HG03378 (cell line): ENCODE data around the gene EXOC1L.

Experiments used
- ATAC-seq: cut with Tn5 transposase; IDR thresholded peaks from one replicate; pipeline ENCODE4 v1.9.1; 2021; ENCODE audit warnings: mild to moderate bottlenecking, moderate library complexity; ENCODE audit not compliant: unreplicated experiment

The EXOC1L gene, protein sequence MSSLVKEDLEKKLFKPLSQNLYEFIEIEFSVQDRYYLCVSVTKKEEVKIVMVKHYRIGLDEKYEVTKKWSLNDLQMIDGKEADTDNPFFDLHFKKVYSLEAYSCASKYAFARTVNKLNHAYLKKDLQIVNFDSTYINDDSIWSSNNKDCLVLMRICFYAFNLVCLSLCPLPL

DNA sequence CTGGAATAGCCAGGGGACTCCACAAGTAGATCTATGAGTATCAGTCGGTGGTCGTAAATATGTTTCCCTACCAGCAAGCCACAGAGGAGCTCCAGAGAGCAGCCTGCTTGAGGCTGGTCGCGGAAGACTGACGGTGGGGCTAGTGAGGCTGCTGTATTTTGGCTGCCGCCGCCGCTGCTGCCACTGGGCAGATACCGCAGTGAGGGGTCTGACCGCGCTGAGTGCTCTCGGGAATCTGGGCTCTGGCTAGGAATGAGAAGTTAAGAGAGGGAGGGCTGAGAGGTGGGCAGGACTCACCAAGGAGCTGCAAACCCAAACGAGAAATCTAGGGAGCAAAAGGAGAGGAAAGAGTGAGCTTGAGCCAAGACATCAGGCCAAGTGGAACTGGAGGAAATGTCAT lies at the start of gene EXOC1L:
TSS of gene EXOC1L (plus strand) at position 157 of the 400 bp plus-strand sequence. CDS start at position 394, 237 bp downstream.
- no peak for ATAC-seq

DNA sequence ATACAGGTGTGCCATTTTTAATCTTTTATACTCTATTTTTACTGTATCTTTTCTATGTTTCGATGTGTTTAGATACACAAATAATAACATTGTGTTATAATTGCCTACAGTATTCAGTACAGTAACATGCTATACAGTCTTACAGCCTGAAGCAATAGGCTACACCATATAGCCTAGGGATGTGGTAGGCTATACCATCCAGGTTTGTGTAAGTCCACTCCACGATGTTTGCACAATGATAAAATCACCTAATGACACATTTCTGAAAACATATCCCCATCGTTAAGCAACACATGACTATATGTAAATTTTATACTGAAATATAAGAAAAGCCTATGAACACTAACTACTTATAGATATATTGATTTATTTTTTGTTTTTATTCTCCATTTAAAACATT lies 48.9 kb upstream of the EXOC1L start:
- no peak for ATAC-seq

DNA sequence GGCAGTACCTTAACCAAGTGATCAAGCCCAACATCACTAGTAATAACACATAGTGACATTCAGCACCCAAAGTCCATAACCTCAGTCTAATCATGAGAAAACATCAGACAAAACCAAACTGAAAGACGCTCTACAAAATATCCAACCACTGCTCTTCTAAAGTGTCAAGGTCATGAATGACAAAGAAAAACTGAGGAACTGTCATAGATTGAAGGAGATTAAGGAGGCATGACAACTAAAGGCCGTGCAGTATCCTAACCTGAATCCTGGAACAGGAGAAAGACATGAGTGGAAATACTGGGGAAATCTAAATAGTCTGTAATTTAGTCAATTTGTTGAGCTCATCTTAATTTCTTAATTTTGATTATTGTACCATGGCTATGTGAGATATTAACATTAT lies 38.2 kb upstream of the EXOC1L start:
- no peak for ATAC-seq

DNA sequence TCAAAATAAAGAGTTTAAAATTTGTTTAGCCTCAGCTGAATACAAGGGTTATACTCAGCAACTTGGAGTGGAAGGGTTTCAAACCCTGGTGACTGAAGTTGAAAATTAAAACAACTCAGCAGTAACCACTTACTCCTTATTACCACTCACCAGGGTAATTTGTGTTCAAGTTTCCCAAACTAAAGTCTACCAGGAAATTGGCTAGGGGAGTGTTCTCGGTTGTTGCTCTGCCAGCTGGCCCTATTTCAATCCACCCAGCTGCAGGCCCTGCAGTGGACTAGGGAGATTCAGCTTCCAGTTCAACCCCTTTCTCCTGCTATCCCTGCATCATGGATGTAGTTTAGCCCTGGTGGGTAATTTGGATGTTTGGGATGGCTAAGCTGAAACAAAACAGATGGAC lies 37.8 kb upstream of the EXOC1L start:
- no peak for ATAC-seq

DNA sequence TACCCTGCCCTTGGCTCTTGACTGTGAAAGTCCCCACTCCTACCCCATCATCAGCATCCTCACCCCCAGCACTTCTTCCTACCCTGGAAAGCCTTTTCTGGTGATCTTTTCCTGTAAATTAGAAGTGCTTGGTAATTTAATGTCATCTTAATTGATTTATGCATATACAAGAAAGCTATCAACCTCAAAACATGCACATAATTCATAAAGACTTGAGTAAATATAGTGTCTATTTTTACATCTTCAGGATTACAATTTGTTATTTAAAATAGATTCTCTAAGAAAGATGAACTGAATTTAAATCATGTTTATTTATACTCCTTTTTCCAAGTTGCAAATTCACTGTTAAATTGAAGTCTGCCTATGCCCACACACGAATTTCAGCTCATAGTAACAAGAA lies 36.0 kb upstream of the EXOC1L start:
- no peak for ATAC-seq

DNA sequence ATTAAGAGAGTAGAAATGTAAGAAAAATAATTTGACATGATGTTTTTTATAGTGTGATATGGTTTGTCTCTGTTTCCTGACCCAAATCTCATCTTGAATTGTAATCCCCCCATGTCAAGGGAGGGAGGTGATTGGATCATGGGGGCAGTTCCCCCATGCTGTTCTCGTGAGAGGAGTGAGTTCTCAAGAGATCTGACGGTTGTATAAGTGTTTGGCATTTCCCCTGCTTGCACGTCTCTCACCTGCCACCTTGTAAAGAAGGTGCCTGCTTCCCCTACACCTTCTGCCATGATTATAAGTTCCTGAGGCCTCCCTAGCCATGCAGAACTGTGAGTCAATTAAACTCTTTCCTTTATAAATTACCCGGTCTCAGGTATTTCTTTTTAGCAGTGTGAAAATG lies 34.8 kb upstream of the EXOC1L start:
- ATAC-seq = no peak

DNA sequence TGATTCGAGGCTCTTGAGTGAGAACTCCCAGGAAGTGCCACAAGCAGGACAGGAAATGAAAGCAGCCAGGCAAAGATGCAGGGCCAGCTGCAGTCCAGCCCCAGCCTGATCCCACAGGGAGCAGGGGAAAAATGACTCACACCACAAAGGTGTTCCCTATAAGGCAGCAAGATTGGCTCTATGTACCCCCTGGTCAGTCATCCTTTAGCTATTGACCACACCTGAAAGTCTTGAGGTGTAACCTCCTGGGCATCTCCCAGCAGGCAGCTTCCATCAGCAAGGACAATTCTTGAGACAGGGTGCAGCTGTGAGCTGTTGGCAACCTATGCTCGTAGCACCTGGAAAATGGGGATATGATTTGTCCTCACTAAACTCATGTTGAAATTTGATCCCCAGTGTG lies 27.9 kb upstream of the EXOC1L start:
- no peak for ATAC-seq

DNA sequence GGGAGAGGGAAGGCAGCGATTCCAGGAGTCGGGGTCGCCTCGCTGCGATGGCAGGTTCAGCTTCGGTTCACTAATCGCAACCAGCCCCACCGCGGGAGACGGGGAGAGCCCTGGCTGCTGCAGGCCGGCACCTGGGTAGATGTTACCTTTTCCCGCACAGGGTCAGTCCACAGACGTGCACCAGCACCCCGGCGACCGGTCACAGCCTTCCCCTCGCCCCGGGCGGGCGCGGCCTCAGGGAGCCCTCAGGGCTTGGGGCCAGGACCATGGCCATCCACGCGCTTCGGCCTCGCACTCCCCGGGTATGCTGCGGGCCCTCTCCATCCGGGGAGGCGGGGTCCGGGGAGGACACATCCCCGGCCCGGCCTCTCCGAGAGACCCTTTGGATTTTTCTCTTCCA lies 26.1 kb upstream of the EXOC1L start:
- no peak for ATAC-seq

DNA sequence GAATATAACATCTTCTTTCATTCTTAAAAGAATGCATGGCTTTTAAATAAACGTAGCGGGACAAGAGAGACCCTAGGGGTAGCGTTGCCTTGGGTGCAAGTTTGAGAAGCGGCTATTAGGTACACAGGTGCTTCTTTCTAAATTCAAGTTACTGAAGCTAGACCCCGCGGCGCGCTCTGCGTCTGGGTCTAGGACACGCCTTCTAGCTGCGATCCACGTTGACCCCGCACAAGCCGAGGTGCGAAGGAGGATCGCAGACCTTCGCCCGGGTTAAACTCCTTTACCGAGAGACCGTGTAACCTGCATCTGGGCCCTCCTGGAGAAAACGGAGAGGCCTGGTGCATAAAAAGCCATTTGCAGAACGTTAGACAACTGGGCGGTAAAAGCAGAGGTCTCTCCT lies 25.5 kb upstream of the EXOC1L start:
- ATAC-seq = no peak

DNA sequence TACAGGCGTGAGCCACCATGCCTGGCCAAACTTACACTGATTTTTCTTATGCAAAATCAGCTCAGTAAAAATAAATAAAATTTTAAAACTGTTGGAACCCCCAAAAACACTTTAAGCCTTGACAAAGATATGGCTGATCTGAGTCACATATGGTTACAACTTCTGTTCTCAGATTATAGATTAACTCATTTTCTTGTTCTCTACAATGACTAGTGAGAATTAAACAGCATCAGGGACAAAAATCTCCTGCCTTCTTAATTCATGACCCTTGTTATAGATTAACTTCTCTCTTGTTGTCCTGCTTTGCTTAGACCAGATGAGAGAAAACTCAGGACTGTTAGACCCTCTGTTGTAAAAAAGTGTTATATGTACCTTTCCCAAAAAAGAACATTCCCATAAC lies 24.2 kb upstream of the EXOC1L start:
- peak; percentile 75 for ATAC-seq

DNA sequence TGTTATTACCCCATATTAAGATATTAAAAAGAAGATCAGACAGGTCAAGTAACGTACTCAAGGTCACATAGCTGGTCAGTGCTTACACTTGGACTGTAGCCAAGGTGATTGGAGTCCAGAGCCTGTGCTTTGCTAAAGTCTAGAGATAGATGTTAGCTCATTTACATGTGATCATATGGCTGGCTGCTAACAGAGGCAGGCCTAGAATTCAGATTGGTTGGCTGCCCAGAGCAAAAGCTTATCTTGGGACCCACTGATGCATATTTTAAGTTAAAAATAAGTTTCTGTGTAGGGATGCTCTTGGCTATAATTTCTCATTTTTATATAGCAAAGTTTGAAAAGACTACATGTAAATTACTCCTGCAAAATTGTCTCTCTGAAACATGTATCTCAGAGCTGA lies 18.1 kb upstream of the EXOC1L start:
- ATAC-seq = no peak

DNA sequence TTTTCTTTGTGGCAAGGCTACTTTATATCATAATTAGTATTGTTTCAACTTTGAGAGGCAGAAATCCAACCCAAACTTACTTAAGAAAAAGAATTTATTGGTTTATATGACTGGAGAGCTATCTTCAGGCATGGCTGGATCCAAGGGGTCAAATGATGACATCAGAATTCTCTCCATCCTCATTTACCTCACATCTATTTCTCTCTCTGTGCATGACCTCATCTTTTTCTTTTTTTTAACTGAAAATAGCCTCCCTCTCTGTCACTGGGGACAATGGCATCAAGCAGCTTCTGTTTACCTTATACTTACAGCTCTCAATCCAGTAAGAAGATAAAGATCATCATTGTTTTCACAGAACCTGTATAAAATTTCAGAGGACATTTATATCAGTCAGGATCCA lies 12.0 kb upstream of the EXOC1L start:
- ATAC-seq = no peak

DNA sequence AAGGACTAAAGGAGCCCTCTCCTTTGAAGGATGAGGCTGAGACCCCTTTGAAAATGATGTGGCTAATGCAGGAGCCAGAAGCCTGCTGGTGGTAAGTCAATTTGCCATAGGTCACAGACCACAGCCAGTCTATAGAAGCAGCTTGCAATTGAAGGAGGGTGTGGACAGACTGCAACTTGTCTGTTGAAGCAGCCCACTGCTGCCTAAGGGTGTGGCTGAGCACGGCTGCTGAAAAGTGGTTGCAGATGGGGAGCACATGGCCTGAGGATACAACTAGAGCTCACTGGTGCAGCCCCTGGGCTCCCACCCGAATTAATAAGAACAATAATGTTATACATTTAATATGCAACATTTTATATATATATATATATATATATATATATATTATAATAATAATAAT lies 11.4 kb upstream of the EXOC1L start:
- no peak for ATAC-seq

DNA sequence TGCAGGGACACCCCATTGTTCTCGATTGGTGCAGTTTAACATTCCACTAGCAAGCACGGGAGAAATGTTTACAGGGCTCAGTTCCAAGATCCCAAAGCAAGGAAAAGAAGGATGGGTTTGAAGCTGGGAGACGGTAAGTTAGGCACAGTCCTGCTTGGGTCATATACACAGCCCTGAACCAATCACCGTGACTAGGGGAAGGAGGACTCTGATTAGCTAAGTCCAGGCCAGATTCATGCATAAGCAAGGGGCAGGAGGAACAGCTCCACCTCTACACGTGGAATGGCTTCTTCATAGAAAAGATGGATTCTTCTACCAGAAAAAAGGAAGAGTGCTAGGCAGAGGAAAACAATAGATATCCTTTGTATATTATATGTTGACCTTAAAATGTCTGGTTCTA lies 11.0 kb upstream of the EXOC1L start:
- ATAC-seq = no peak

DNA sequence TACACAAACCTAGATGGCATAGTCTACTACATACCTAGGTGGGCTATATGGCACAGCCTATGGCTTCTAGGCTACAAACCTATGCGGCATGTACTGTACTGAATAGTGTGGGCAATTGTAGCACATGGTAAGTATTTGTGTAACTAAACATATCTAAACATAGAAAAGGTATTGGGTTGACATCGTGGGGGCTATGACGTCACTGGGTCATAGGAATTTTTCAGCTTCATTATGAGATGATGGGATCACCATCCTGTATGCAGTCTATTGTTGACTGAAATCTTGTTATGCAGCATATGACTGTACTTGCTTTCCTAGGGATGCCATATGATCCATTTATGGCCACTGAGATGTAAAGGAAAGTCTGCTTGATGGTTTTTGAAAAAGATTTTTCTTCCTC lies 1.9 kb upstream of the EXOC1L start:
- no peak for ATAC-seq

DNA sequence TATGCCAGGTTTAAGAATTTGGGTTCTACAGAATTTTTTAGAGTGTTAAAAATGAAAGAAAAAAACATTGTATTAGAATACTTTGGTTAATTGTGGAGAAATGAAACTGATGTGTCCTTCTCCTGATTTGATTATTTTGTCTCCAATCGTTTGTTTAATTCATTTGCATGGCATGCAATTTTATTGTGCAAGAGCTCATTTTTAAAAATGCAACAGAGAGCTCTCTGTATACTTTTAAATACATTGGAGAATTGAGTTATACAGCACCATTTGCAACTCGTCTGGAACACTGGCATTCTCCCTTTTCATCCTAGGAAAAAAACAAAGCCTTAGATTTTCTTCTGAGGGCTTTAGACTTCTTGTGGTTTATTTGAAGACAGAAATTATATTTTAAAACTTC lies 689 bp downstream of the EXOC1L start:
- no peak for ATAC-seq

DNA sequence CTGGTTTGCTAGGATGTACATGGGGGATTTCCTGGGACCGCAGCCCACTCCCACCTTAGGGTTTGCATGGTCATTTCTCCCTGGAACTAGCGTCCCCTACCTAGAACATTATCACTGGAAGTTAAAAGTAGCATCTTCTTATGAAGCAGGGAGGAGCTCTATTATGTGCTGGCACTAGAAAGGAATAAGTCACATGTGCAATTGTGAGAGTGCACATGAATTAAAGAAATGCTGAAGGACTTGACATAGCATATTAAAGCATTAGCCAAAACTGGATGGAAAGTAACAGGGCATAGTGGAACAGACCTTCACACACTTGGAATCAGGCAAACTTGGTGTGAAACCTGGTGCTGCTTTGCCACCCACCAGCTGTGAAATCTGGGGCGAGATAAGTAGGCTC lies 2.7 kb downstream of the EXOC1L start:
- no peak for ATAC-seq

DNA sequence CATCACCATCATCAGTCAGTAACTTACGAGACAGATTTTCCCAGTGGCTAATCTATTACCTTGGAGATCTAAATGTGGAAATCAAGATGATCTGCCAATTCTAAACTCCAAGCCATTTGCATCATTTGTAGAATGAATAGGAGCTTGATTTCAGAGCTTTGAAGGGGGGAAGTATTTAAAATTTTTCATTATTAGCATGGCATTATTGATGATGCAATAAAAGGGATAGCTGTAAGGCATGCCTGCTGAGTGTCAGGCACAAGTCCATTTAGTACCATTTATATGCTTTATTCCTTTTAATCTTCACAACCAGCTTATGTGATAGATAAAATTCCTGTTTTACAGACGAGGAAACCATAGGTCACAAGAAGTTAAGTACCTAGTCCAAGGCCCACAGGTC lies 5.3 kb downstream of the EXOC1L start:
- ATAC-seq = no peak

DNA sequence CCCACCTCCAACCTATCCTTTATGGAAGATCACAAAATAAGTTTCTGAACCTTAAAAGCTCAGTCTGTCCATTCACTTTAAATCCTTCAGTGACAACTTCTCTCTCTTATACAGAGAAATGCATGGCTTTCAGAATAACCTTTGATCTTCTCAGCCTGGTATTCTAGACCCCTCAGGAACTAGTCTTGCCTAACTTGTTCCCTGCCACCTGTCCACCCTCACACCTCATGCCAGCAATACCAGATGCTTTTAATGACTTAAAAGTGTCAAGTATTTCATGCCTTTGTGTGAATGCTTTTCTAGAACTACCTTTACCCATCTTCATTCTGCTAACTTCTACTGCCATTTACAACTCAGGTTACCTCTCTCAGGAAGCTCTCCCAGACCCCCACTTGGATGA lies 7.4 kb downstream of the EXOC1L start:
- no peak for ATAC-seq

DNA sequence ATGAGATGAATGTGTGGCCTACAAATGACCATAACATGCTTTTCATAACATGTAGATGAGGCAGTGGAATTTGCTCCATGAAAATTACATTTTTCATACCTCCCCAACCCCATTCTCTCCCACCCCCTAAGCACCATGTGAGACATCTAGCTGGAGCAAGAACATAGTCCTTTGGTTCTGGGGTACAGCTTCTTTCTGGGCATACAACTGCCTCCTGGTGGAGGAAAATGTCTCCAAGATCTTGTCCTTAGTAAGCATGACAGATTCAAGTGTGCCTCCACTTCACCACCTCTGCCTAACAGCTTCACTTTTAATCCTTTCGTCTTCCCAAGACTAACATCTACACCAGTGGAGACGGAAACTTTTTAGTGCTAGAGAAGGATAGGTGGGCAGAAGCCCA lies 8.0 kb downstream of the EXOC1L start:
- ATAC-seq = no peak

DNA sequence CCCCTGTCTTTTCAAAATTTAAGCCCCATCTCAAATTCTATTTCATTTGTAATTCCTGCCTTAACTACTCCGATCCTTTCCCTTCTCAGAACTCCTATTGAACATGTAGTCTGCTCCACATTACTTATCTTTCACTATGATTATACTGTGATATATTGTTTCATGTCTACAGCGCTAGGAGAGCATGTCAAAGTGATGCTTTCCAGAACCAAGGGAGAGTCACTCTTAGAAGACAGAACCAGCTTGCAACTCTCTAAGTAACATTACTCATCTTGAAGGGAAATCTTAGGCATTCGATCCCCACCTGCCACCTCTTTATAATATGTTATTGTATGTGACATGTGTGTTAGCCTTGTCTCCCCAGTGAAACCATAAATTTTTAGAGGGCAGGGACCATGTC lies 10.5 kb downstream of the EXOC1L start:
- no peak for ATAC-seq

DNA sequence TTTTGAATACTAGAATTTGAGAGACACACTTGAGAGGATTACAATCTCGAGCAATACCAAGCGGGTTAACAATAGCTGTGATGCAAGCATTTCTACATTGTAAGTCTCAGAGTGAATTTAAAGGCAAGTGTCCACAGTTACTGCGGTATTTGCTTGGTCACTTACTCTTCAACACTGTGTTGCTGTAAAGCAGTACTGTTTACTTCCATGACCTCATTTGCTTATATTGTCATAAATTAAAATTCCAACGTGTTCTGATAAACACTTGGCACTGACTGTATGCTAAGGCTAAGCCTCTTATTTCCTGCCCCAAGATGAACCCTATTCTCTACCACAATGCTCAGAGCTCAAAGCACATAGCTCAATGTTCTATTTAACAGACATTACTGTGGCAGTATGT lies 11.1 kb downstream of the EXOC1L start:
- ATAC-seq = no peak

DNA sequence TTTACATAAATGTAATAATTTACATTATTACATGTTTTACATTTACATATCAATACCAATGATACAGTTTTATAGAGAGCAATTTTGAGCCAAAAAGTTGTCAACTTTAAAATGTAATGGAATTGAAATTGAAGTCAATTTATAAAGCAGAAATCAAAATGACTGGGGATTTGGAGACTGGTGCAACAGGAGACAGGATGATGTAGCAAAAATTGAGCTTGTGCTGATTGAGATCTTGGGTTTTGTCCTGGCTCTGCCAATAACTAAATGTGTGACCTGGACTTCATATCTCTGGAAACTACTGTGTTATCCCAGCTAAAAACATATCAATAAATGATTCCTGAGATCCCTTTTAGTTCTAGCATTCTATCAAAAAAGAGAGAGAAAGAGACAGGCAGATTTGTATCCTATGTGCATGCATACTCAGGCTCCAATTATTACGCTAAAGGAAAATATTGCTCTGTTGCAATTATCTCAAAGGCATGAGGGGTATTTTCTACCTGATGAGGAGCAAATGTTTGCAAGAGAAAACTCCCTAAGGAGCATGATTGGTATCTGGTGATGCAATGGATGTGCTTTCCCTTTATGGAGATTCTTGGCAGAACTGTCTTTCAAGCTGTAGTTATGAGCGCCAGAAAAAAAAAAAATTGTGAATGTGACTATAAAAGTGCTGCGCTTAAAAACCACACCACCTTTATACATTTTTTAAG lies 14.7 kb downstream of the EXOC1L start:
- ATAC-seq = no peak
